ENCODE results near the gene SUFU.

- peak; percentile 69 for TF ChIP-seq CTCF (IDR thresholded peaks at IDR 0.05; ENCODE audit: insufficient read depth, low read length, poor library complexity, severe bottlenecking)
- no peak for TF ChIP-seq EZH2phosphoT487 (conservative IDR thresholded peaks at IDR 0.05; ENCODE audit: low read length)
Measured at GRCh38 chr10:102503264-102504178, at the start of gene SUFU.

Measured in SU-DHL-6 (cell line).